ENCODE data around the gene SOBP. TPM values are rescaled to one million over a fixed set of nuclear protein-coding genes. Genes with fewer than 3 reads are reported as not detected.

Gene SOBP
- total RNA-seq, 2 donors from 2014 or later, result 0.06 TPM; not detected in 1

- H3K36me3 Mint-ChIP-seq (ENCODE audit: low read depth), result no peaks in the 10 kb centered on the region
- H3K27ac Mint-ChIP-seq, result no peak overlapping the region
- H3K4me3 Mint-ChIP-seq, result no peak overlapping the region
- no peaks in the 10 kb centered on the region for H3K4me1 Mint-ChIP-seq
- no peak for ATAC-seq (replicated peaks)
- H3K9me3 Mint-ChIP-seq, result no peaks in the 10 kb centered on the region
- H3K27me3 Mint-ChIP-seq, result peaks cover 29% of the 10 kb centered on the region
Measured at GRCh38 chr6:107589934-107590333, 100.0 kb downstream of the SOBP start.

- Mint-ChIP-seq H3K4me3 (no peak overlapping the region), H3K4me1 (no peaks in the 10 kb centered on the region), H3K27me3 (peaks cover 29% of the 10 kb centered on the region), H3K27ac (no peak overlapping the region), H3K9me3 (no peaks in the 10 kb centered on the region), H3K36me3 (ENCODE audit: low read depth) (no peaks in the 10 kb centered on the region)
- ATAC-seq (replicated peaks), result no peak
Measured at GRCh38 chr6:107590378-107590777, 100.5 kb downstream of the SOBP start.

GRCh38 chr6:107591346-107591745 lies 101.4 kb downstream of the SOBP start:
- Mint-ChIP-seq H3K4me1 (no peaks in the 10 kb centered on the region), H3K9me3 (no peaks in the 10 kb centered on the region), H3K36me3 (ENCODE audit: low read depth) (no peaks in the 10 kb centered on the region), H3K4me3 (no peak overlapping the region), H3K27me3 (peaks cover 33% of the 10 kb centered on the region), H3K27ac (no peak overlapping the region)
- ATAC-seq (replicated peaks), result no peak

GRCh38 chr6:107592806-107593205 lies 102.9 kb downstream of the SOBP start:
- Mint-ChIP-seq H3K27me3 (peaks cover 32% of the 10 kb centered on the region), H3K27ac (no peak overlapping the region), H3K4me1 (no peaks in the 10 kb centered on the region)

GRCh38 chr6:107594736-107595135 lies 104.8 kb downstream of the SOBP start:
- H3K4me1 Mint-ChIP-seq, result no peaks in the 10 kb centered on the region
- no peak overlapping the region for H3K4me3 Mint-ChIP-seq
- no peak for ATAC-seq (replicated peaks)
- H3K9me3 Mint-ChIP-seq, result no peaks in the 10 kb centered on the region
- H3K36me3 Mint-ChIP-seq (ENCODE audit: low read depth), result no peaks in the 10 kb centered on the region
- no peak overlapping the region for H3K27ac Mint-ChIP-seq
- peaks cover 36% of the 10 kb centered on the region for H3K27me3 Mint-ChIP-seq

More at GRCh38 chr6:107592806-107593205, 102.9 kb downstream of the SOBP start:
- Mint-ChIP-seq H3K36me3 (ENCODE audit: low read depth) (no peaks in the 10 kb centered on the region), H3K4me3 (no peak overlapping the region), H3K9me3 (no peaks in the 10 kb centered on the region)
- ATAC-seq (replicated peaks), result no peak

GRCh38 chr6:107598091-107598490 lies 108.2 kb downstream of the SOBP start:
- Mint-ChIP-seq H3K27me3 (peaks cover 15% of the 10 kb centered on the region), H3K9me3 (no peaks in the 10 kb centered on the region), H3K4me1 (no peaks in the 10 kb centered on the region), H3K36me3 (ENCODE audit: low read depth) (no peaks in the 10 kb centered on the region), H3K27ac (no peak overlapping the region), H3K4me3 (no peak overlapping the region)
- ATAC-seq (replicated peaks), result no peak

GRCh38 chr6:107599043-107599442 lies 109.1 kb downstream of the SOBP start:
- no peak for ATAC-seq (replicated peaks)
- Mint-ChIP-seq H3K4me1 (no peaks in the 10 kb centered on the region), H3K27me3 (peaks cover 13% of the 10 kb centered on the region), H3K27ac (no peak overlapping the region), H3K4me3 (no peak overlapping the region), H3K36me3 (ENCODE audit: low read depth) (no peaks in the 10 kb centered on the region), H3K9me3 (no peaks in the 10 kb centered on the region)

GRCh38 chr6:107600121-107600520 lies 110.2 kb downstream of the SOBP start:
- no peaks in the 10 kb centered on the region for H3K9me3 Mint-ChIP-seq
- peaks cover 16% of the 10 kb centered on the region for H3K27me3 Mint-ChIP-seq
- no peak for ATAC-seq (replicated peaks)

GRCh38 chr6:107600936-107601335 lies 111.0 kb downstream of the SOBP start:
- H3K4me1 Mint-ChIP-seq, result no peaks in the 10 kb centered on the region
- H3K9me3 Mint-ChIP-seq, result no peaks in the 10 kb centered on the region
- H3K4me3 Mint-ChIP-seq, result no peak overlapping the region

More at GRCh38 chr6:107600121-107600520, 110.2 kb downstream of the SOBP start:
- Mint-ChIP-seq H3K27ac (no peak overlapping the region), H3K36me3 (ENCODE audit: low read depth) (no peaks in the 10 kb centered on the region), H3K4me3 (no peak overlapping the region), H3K4me1 (no peaks in the 10 kb centered on the region)

GRCh38 chr6:107601406-107601805 lies 111.5 kb downstream of the SOBP start:
- no peaks in the 10 kb centered on the region for H3K4me1 Mint-ChIP-seq
- H3K27ac Mint-ChIP-seq, result no peak overlapping the region
- ATAC-seq (replicated peaks), result no peak
- no peak overlapping the region for H3K4me3 Mint-ChIP-seq
- peaks cover 12% of the 10 kb centered on the region for H3K27me3 Mint-ChIP-seq
- H3K9me3 Mint-ChIP-seq, result no peaks in the 10 kb centered on the region
- H3K36me3 Mint-ChIP-seq (ENCODE audit: low read depth), result no peaks in the 10 kb centered on the region

More at GRCh38 chr6:107600936-107601335, 111.0 kb downstream of the SOBP start:
- no peak for ATAC-seq (replicated peaks)
- Mint-ChIP-seq H3K36me3 (ENCODE audit: low read depth) (no peaks in the 10 kb centered on the region), H3K27me3 (peaks cover 12% of the 10 kb centered on the region), H3K27ac (no peak overlapping the region)

GRCh38 chr6:107602321-107603005 lies 112.5 kb downstream of the SOBP start:
- Mint-ChIP-seq H3K4me3 (no peak overlapping the region), H3K9me3 (no peaks in the 10 kb centered on the region), H3K27me3 (peaks cover 12% of the 10 kb centered on the region), H3K36me3 (ENCODE audit: low read depth) (no peaks in the 10 kb centered on the region), H3K27ac (no peak overlapping the region), H3K4me1 (no peaks in the 10 kb centered on the region)
- no peak for ATAC-seq (replicated peaks)

GRCh38 chr6:107603006-107603370 lies 113.1 kb downstream of the SOBP start:
- H3K9me3 Mint-ChIP-seq, result no peaks in the 10 kb centered on the region

GRCh38 chr6:107604549-107604948 lies 114.6 kb downstream of the SOBP start:
- Mint-ChIP-seq H3K27ac (no peak overlapping the region), H3K36me3 (ENCODE audit: low read depth) (no peaks in the 10 kb centered on the region), H3K9me3 (no peaks in the 10 kb centered on the region), H3K4me3 (no peak overlapping the region), H3K4me1 (no peaks in the 10 kb centered on the region), H3K27me3 (peaks cover 9% of the 10 kb centered on the region)
- no peak for ATAC-seq (replicated peaks)

More at GRCh38 chr6:107603006-107603370, 113.1 kb downstream of the SOBP start:
- no peak for ATAC-seq (replicated peaks)
- H3K4me1 Mint-ChIP-seq, result no peaks in the 10 kb centered on the region
- no peaks in the 10 kb centered on the region for H3K36me3 Mint-ChIP-seq (ENCODE audit: low read depth)
- no peak overlapping the region for H3K4me3 Mint-ChIP-seq
- H3K27ac Mint-ChIP-seq, result no peak overlapping the region
- peaks cover 14% of the 10 kb centered on the region for H3K27me3 Mint-ChIP-seq

GRCh38 chr6:107606407-107606806 lies 116.5 kb downstream of the SOBP start:
- no peak for ATAC-seq (replicated peaks)
- Mint-ChIP-seq H3K9me3 (no peaks in the 10 kb centered on the region), H3K27me3 (peaks cover 13% of the 10 kb centered on the region), H3K4me3 (no peak overlapping the region), H3K36me3 (ENCODE audit: low read depth) (no peaks in the 10 kb centered on the region), H3K27ac (no peak overlapping the region), H3K4me1 (no peaks in the 10 kb centered on the region)

GRCh38 chr6:107607116-107607515 lies 117.2 kb downstream of the SOBP start:
- H3K36me3 Mint-ChIP-seq (ENCODE audit: low read depth), result no peaks in the 10 kb centered on the region
- H3K4me3 Mint-ChIP-seq, result no peak overlapping the region
- H3K9me3 Mint-ChIP-seq, result no peaks in the 10 kb centered on the region
- ATAC-seq (replicated peaks), result no peak
- H3K4me1 Mint-ChIP-seq, result no peaks in the 10 kb centered on the region
- no peak overlapping the region for H3K27ac Mint-ChIP-seq
- H3K27me3 Mint-ChIP-seq, result peaks cover 13% of the 10 kb centered on the region
